K562 (cell line): Measurements from ENCODE around the gene AMZ2. TPM values are rescaled to one million over a fixed set of nuclear protein-coding genes. Genes with fewer than 3 reads are reported as not detected.

Experiments
- ATAC-seq: fragments of 200-7000 bp; cut with Tn5 transposase; 3 replicates; pipeline ENCODE4 v1.9.1; 2020; ENCODE audit warnings: moderate library complexity
- BruUV-seq: library from RNA; stranded (reverse); fragments of 400-500 nt; replicated peaks from 2 replicates; lab custom pipeline; 2021; lab: Mats Ljungman, UMichigan
- CTCF ChIA-PET: fragments of 300-600 bp; formaldehyde crosslinking; extraction: SDS; loops from one replicate; lab custom pipeline; 2021; ENCODE audit warnings: low intra/inter-chr PET ratio; lab: Yijun Ruan, JAX
- POLR2A ChIA-PET: fragments of 300-600, 350-650 bp; sonication (Branson Sonifier 250); formaldehyde crosslinking; extraction: SDS; loops from one replicate; lab custom pipeline; 2021; ENCODE audit warnings: antibody characterized with exemption, inconsistent platforms; lab: Yijun Ruan, JAX
- DNase-seq, 4 experiments: peaks; one replicate each; pipeline versions ENCODE4 v3.0.0 to v3.0.0-alpha.2; 2011 to 2018; ENCODE audit warnings: low spot score in 3 of 4, mixed read lengths in 3 of 4; ENCODE audit errors: extremely low read depth in 1 of 4
- FAIRE-seq: peaks from 2 replicates; lab custom pipeline; 2011; peaks lifted over from hg19 to GRCh38; lab: Jason Lieb, UNC
- H2AFZ ChIP-seq: 2 replicates; pipeline ENCODE4 v1.6.0; 2011; ENCODE audit warnings: low read depth, low read length, control low read depth, inconsistent platforms
- H3K27ac ChIP-seq: fragments of 200-600 bp; 3 replicates; pipeline ENCODE4 v1.8.0; 2011; ENCODE audit warnings: low read depth, mild to moderate bottlenecking, control low read depth, inconsistent platforms, low read length, moderate library complexity, mixed read lengths; ENCODE audit errors: extremely low read depth
- H3K27me3 ChIP-seq, 2 experiments: fragments of 300-600 bp in 1 of 2; 2 replicates in 1 of 2; 3 replicates in 1 of 2; pipeline versions ENCODE4 v1.6.0 to v1.8.0; 2011; ENCODE audit warnings: inconsistent platforms in 2 of 2, low read length in 2 of 2, mild to moderate bottlenecking in 1 of 2, mixed read lengths in 1 of 2, moderate library complexity in 1 of 2; ENCODE audit not compliant: control insufficient read depth in 2 of 2, insufficient read depth in 2 of 2
- H3K36me3 ChIP-seq: fragments of 300-600 bp; 3 replicates; pipeline ENCODE4 v1.8.0; 2011; ENCODE audit warnings: mild to moderate bottlenecking, low read length, inconsistent platforms; ENCODE audit not compliant: control insufficient read depth, insufficient read depth
- H3K4me1 ChIP-seq, 2 experiments: fragments of 200-600 bp in 1 of 2; replicated peaks in 1 of 2; 2 replicates in 1 of 2; 3 replicates in 1 of 2; pipeline versions ENCODE4 v1.5.1 to v1.8.0; 2011; ENCODE audit warnings: inconsistent platforms in 2 of 2, low read length in 2 of 2, mild to moderate bottlenecking in 1 of 2, mixed read lengths in 1 of 2, moderate library complexity in 1 of 2; ENCODE audit not compliant: control insufficient read depth in 2 of 2, insufficient read depth in 2 of 2
- H3K4me2 ChIP-seq: 2 replicates; pipeline ENCODE4 v1.6.1; 2011; ENCODE audit warnings: low read length, control low read depth, inconsistent platforms, mixed read lengths; ENCODE audit not compliant: insufficient read depth
- H3K4me3 ChIP-seq: fragments of 200-600 bp; sonication (generic), shearing (Covaris generic); 2 replicates; pipeline ENCODE4 v1.5.1; 2016; ENCODE audit warnings: control low read depth, inconsistent platforms
- H3K79me2 ChIP-seq: fragments of 200-600 bp; 3 replicates; pipeline ENCODE4 v1.8.0; 2011; ENCODE audit warnings: low read length, inconsistent platforms; ENCODE audit not compliant: control insufficient read depth, insufficient read depth
- H3K9ac ChIP-seq, 2 experiments: 2 replicates each; pipeline versions ENCODE4 v1.6.0 to v1.6.1; 2011; ENCODE audit warnings: low read depth in 2 of 2, low read length in 2 of 2, control low read depth in 1 of 2, inconsistent platforms in 1 of 2, mild to moderate bottlenecking in 1 of 2, mixed read lengths in 1 of 2; ENCODE audit not compliant: insufficient read depth in 1 of 2
- H3K9me1 ChIP-seq: one replicate; pipeline ENCODE4 v1.6.0; 2011; ENCODE audit warnings: inconsistent platforms, mild to moderate bottlenecking, low read length, moderate library complexity; ENCODE audit not compliant: control insufficient read depth, insufficient read depth
- H3K9me3 ChIP-seq: replicated peaks from 2 replicates; pipeline ENCODE4 v1.5.1; 2011; ENCODE audit warnings: low read depth, low read length, inconsistent platforms; ENCODE audit not compliant: control insufficient read depth, insufficient read depth
- H4K20me1 ChIP-seq: replicated peaks from 2 replicates; pipeline ENCODE4 v1.6.1; 2011; ENCODE audit warnings: low read length, inconsistent platforms, mixed read lengths; ENCODE audit not compliant: control insufficient read depth, insufficient read depth
- BRF1 ChIP-seq: IDR thresholded peaks from 3 replicates; pipeline ENCODE4 v1.6.1; 2011; ENCODE audit warnings: borderline replicate concordance, mild to moderate bottlenecking; ENCODE audit not compliant: insufficient read length; ENCODE audit errors: extremely low read depth
- CAMTA2 ChIP-seq: fragments of 250-450 bp; sonication (Bioruptor Pico); conservative IDR thresholded peaks from 2 replicates; pipeline ENCODE4 v1.5.1; 2022
- GABPA ChIP-seq: fragments of 200-800 bp; sonication (Bioruptor generic); conservative IDR thresholded peaks from 2 replicates; pipeline ENCODE4 v1.6.1; 2016; ENCODE audit warnings: low read depth, missing genetic modification characterization, missing compliant biosample characterization
- IRF2 ChIP-seq: sonication (generic); formaldehyde crosslinking; IDR thresholded peaks from 2 replicates; pipeline ENCODE4 v1.8.1; 2022; ENCODE audit warnings: mild to moderate bottlenecking, missing genetic modification reagents
- RBBP5 ChIP-seq: fragments of 200-600 bp; sonication (generic); IDR thresholded peaks from 2 replicates; pipeline ENCODE4 v1.6.1; 2012; ENCODE audit warnings: borderline replicate concordance, mild to moderate bottlenecking, low read length, control low read depth, inconsistent platforms; ENCODE audit not compliant: insufficient read depth, poor library complexity, severe bottlenecking
- TBP ChIP-seq: optimal IDR thresholded peaks from 2 replicates; pipeline ENCODE3; 2011; ENCODE audit warnings: low read depth, low read length, improper control_type of control experiment
- in situ Hi-C: fragments of 300-500 bp; cut with MboI; formaldehyde crosslinking; loops from 4 replicates; pipeline ENCODE4 v1.15.0; 2018; ENCODE audit warnings: inconsistent platforms, mixed read lengths
- intact Hi-C: fragments of 100-400 bp; cut with micrococcal nuclease; formaldehyde crosslinking; loops from 2 replicates; pipeline ENCODE4 v1.14.2; 2022
- polyA plus RNA-seq, 8 experiments: library from polyadenylated mRNA; depleted of rRNA in 4 of 8; stranded (reverse) in 5 of 8; unstranded in 3 of 8; fragments of >200 nt; fragmentation: Nextera tagmentation in 2 of 8; fragmentation: Illumina TruSeq in 1 of 8; extraction: Ambion mirVana in 2 of 8; extraction: Trizol in 1 of 8; gene quantifications; 2 replicates each; pipeline versions ENCODE4 v1.2.1 to v1.2.3, GENCODE V29; 2011 to 2014; ENCODE audit warnings: inconsistent platforms in 1 of 8, missing spikeins in 1 of 8
- total RNA-seq, 7 experiments: library from RNA; depleted of rRNA in 6 of 7; stranded (reverse); fragments of >200 nt in 6 of 7; fragmentation: Illumina TruSeq in 2 of 7; extraction: Trizol in 2 of 7; gene quantifications; 2 replicates each; pipeline versions ENCODE4 v1.2.1 to v1.2.3, GENCODE V29; 2011 to 2021; ENCODE audit warnings: low replicate concordance in 1 of 7

The AMZ2 gene
- total and polyA plus RNA-seq, 9 of the 15 experiments (the other 6 are each of a cell fraction or from before 2014, with no cell fraction given), result 22.6 to 92.2 (median 52.6) TPM

DNA sequence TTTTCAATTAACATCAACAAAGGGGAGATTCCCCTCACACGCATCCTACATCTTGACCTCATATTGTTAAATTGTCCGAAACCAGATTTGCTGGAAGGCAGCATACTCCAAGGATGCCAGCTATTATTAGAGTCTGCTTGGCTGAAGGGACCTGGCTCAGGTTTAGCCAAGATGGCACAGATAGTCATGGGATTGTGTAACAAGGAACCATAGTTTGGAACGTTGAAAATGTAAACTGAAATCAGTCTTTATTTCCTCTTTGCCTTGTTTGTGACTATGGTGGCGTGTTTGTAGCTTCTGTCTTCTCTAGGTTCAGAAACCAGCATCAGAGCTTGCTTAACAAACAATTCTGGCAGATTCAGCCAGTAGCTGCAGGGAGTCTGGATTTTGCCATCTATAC lies 49.4 kb downstream of the AMZ2 start (continued):
- no peak for TF ChIP-seq BRF1

DNA sequence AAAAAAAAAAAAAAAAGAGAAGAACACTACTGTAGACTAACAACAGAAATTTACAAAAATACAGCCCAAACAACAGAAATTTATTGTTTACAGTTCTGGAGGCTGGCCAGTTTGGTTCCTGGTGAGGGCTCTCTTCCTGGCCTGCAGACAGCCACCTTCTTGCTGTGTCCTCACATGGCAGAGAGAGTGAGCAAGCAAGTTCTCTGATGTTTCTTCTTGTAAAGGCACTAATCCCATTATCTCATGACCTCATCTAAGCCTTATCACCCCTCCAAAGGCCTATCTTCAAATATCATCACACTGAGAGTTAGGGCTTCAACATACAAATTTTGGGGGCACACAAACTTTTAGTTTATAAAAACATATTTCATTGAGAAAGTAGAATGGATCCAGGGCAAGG lies 50.8 kb downstream of the AMZ2 start:
- Histone ChIP-seq H3K36me3 (no peaks in the 10 kb centered on the region), H3K4me2 (no peak overlapping the region), H3K9ac (no peak overlapping the region), H3K27me3 (peaks cover 14 to 37% of the 10 kb centered on the region in 2 experiments)
- intact Hi-C loops, result no loop called here
- no peak for TF ChIP-seq GABPA
- no peak for TF ChIP-seq RBBP5
- TF ChIP-seq IRF2 (CRISPR knock-in tag), result no peak
- TF ChIP-seq TBP, result no peak
- no peak for TF ChIP-seq CAMTA2 (CRISPR knock-in tag)
- TF ChIP-seq, all 486 proteins: peak for 0
- no peaks in the 10 kb centered on the region for H3K9me1 ChIP-seq
- no TSS peak for BruUV-seq
- H3K79me2 ChIP-seq, result no peaks in the 10 kb centered on the region
- CTCF ChIA-PET, result no interaction called here
- H3K9me3 ChIP-seq, result no peaks in the 10 kb centered on the region
- no peaks in the 10 kb centered on the region for H4K20me1 ChIP-seq
- no peak for ATAC-seq
- no peak overlapping the region for H3K4me3 ChIP-seq
- no peak overlapping the region for H2AFZ ChIP-seq
- no peaks in the 10 kb centered on the region for H3K4me1 ChIP-seq
- no peak for DNase-seq
- in situ Hi-C loops, result no loop called here
- POLR2A ChIA-PET, result interaction anchor here (0.7 kb wide), 1 partner anchor 184 kb away, joined by 3 read pairs; no protein-coding TSS in a partner anchor
- no peak overlapping the region for H3K27ac ChIP-seq
- FAIRE-seq, result no peak
